WTC11 (cell line): Measurements from ENCODE around the gene RNF126.

Source experiments
- TF ChIP-seq, protein P1 (sequence below): sonication (generic); formaldehyde crosslinking; IDR thresholded peaks from 2 replicates; pipeline ENCODE4 v1.8.1; 2023; ENCODE audit warnings: mild to moderate bottlenecking, missing genetic modification reagents, moderate library complexity
- TF ChIP-seq, protein P2 (sequence below): fragments of 200-600 bp; IDR thresholded peaks from 2 replicates; pipeline ENCODE4 v1.8.0; 2022; ENCODE audit warnings: antibody characterized with exemption

DNA sequence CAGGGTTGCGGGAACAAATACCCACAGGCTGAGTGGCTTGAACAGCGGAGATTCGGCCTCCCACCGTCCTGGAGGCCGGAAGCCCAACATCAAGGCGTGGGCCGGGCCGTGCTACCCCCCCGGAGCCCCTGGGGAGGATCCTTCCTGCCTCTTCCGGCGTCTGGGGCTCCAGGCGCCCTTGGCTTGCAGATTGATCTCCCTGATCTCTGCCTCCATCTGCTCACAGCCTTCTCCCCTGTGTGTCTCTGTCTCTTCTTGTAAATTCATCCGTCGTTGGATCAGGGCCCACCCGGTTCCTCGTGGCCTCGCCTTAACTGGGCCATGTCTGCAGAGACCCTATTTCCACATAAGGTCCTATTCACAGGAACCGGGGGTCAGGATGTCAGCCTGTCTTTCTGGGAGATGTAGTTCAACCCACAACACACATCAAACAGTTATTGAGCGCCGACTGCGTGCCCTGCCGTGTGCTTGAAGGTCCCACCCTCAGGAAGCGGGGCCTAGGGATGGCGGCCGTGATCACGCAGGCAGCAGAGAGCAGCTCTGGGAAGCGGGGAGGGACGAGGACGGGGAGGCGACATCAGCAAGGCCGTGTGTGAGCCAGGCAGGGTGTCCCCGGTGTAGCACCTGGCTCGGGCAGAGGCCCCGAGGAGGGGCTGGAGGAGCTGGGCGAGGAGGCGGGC is 52.1 kb downstream of the RNF126 start:
- TF ChIP-seq, protein P1, sequence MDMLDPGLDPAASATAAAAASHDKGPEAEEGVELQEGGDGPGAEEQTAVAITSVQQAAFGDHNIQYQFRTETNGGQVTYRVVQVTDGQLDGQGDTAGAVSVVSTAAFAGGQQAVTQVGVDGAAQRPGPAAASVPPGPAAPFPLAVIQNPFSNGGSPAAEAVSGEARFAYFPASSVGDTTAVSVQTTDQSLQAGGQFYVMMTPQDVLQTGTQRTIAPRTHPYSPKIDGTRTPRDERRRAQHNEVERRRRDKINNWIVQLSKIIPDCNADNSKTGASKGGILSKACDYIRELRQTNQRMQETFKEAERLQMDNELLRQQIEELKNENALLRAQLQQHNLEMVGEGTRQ (CRISPR knock-in tag), result no peak
- TF ChIP-seq, protein P2, sequence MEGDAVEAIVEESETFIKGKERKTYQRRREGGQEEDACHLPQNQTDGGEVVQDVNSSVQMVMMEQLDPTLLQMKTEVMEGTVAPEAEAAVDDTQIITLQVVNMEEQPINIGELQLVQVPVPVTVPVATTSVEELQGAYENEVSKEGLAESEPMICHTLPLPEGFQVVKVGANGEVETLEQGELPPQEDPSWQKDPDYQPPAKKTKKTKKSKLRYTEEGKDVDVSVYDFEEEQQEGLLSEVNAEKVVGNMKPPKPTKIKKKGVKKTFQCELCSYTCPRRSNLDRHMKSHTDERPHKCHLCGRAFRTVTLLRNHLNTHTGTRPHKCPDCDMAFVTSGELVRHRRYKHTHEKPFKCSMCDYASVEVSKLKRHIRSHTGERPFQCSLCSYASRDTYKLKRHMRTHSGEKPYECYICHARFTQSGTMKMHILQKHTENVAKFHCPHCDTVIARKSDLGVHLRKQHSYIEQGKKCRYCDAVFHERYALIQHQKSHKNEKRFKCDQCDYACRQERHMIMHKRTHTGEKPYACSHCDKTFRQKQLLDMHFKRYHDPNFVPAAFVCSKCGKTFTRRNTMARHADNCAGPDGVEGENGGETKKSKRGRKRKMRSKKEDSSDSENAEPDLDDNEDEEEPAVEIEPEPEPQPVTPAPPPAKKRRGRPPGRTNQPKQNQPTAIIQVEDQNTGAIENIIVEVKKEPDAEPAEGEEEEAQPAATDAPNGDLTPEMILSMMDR, result no peak
